ES-I3 (cell line): Measurements from ENCODE around the gene NKAIN2.

Experiments
- H3K36me3 ChIP-seq: 2 replicates; pipeline ENCODE4 v1.6.1; 2013; ENCODE audit warnings: mild to moderate bottlenecking, low read length, control low read depth, moderate library complexity; ENCODE audit not compliant: insufficient read depth
- H3K4me1 ChIP-seq: 2 replicates; pipeline ENCODE4 v1.6.1; 2013; ENCODE audit warnings: mild to moderate bottlenecking, control low read depth, low read length; ENCODE audit not compliant: insufficient read depth
- H3K9ac ChIP-seq: 2 replicates; pipeline ENCODE4 v1.6.1; 2013; ENCODE audit warnings: low read depth, mild to moderate bottlenecking, low read length, moderate library complexity
- H3K9me3 ChIP-seq: 2 replicates; pipeline ENCODE4 v1.6.1; 2013; ENCODE audit warnings: mild to moderate bottlenecking, low read length, moderate library complexity; ENCODE audit not compliant: control insufficient read depth, insufficient read depth

Gene NKAIN2

DNA sequence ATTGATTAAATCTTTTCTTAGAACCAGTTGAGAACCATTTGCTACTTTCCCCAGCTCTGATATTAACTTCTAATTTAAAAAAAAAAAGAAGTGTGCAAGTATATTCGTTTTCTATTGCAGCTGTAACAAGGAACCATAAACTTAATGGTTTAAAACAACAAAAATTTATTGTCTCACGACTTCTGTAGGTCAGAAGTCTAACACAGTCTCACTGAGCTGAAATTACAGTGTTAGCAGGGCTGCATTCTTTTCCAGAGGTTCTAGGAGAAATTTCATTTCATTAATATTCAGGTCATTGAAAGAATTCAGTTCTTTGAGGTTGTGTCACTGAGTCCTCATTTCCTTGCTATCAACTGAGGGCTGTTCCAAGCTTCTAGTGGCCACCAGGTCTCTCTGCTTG is 945.1 kb downstream of the NKAIN2 start:
- no peak overlapping the region for H3K9ac ChIP-seq
- no peaks in the 10 kb centered on the region for H3K9me3 ChIP-seq
- no peaks in the 10 kb centered on the region for H3K4me1 ChIP-seq
- no peaks in the 10 kb centered on the region for H3K36me3 ChIP-seq

DNA sequence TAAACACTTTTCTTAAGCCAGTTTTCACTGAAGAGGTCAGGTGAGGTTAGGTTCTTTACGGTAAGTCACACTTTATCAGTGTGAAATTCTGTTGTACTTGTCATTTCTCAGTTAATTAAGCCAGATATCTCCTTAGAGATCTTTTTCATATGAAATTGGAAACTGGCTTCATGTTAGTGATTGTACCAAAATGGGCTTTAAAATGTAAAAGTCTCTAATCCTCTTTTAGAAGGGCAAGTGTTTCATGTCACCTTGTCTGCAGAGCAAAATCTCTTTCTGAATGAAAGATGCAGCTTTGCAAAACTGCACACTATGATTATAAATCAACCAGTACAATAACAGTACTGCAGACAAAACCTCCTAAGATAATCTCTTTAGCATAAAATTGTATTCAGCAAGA is 949.3 kb downstream of the NKAIN2 start:
- no peak overlapping the region for H3K9ac ChIP-seq
- H3K4me1 ChIP-seq, result no peaks in the 10 kb centered on the region
- H3K9me3 ChIP-seq, result no peaks in the 10 kb centered on the region
- H3K36me3 ChIP-seq, result no peaks in the 10 kb centered on the region

DNA sequence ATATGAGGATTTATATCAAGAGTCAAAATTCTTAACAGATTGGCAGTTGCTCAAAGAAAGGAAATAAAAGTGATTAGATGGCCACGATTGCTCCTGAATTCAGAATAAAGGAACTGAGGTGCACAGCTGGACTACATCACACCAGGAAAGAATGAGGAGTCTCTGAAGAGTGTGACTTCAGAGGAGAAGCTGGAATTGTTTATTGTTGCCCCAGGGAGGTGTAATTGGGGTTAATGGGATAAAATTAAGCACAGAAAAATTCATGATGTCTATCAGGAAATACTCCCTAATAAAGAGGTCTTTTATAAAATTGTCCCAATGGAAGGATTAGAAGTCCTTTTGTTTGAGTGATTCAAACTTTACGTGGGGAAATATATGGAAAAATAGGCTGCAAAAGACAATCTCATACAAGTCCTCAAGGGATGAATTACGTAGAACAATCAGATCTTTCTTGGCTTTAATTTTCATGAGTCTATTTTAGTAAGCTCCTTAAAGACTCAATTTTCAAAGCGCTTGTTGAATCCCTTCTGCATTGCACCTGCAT is 950.0 kb downstream of the NKAIN2 start:
- H3K9me3 ChIP-seq, result no peaks in the 10 kb centered on the region
- H3K9ac ChIP-seq, result no peak overlapping the region
- no peaks in the 10 kb centered on the region for H3K4me1 ChIP-seq
- no peaks in the 10 kb centered on the region for H3K36me3 ChIP-seq

DNA sequence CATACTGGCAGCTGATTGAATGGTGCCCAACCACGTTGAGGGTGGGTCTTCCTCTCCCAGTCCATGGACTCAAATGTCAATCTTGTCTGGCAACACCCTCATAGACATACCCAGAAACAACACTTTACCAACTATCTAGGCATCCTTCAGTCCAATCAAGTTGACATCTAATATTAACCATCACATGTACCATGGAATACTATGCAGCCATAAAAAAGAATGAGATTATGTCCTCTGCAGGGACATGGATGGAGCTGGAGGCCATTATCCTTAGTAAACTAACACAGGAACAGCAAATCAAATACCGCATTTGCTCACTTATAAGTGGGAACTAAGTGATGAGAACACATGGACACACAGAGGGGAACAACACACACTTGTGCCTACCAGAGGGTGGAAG is 951.7 kb downstream of the NKAIN2 start:
- Histone ChIP-seq H3K9ac (no peak overlapping the region), H3K9me3 (no peaks in the 10 kb centered on the region), H3K4me1 (no peaks in the 10 kb centered on the region), H3K36me3 (no peaks in the 10 kb centered on the region)

GRCh38 chr6:124757560-124757959 is 953.9 kb downstream of the NKAIN2 start:
- H3K36me3 ChIP-seq, result no peaks in the 10 kb centered on the region
- H3K9ac ChIP-seq, result no peak overlapping the region
- H3K9me3 ChIP-seq, result no peaks in the 10 kb centered on the region
- H3K4me1 ChIP-seq, result no peaks in the 10 kb centered on the region

- Histone ChIP-seq H3K9me3 (no peaks in the 10 kb centered on the region), H3K36me3 (no peaks in the 10 kb centered on the region), H3K4me1 (no peaks in the 10 kb centered on the region)
Measured at GRCh38 chr6:124758663-124759062, 955.0 kb downstream of the NKAIN2 start.

DNA sequence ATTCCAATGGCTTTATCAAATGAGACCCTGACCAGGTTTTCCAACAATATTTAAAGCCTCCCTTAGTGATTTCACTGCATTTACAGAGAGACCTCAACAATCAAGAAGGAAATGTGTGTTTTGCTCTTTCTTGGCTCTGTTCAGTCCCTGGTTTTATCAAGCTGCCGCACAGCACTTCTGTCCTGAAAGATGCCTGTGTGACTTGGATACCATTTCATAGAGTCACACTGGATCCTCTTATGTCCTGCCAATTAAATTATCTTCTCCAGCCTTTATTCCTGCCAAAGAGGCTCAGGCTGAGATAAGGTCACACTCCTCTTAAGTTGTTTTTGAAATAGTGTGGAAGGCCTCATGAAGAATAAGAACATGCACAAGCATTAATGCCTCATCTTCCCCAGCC is 961.6 kb downstream of the NKAIN2 start:
- Histone ChIP-seq H3K9me3 (no peaks in the 10 kb centered on the region), H3K9ac (no peak overlapping the region), H3K36me3 (no peaks in the 10 kb centered on the region), H3K4me1 (no peaks in the 10 kb centered on the region)

More at GRCh38 chr6:124758663-124759062, 955.0 kb downstream of the NKAIN2 start:
- no peak overlapping the region for H3K9ac ChIP-seq

GRCh38 chr6:124768224-124768623 is 964.6 kb downstream of the NKAIN2 start:
- H3K9ac ChIP-seq, result no peak overlapping the region
- H3K9me3 ChIP-seq, result no peaks in the 10 kb centered on the region
- no peaks in the 10 kb centered on the region for H3K36me3 ChIP-seq
- no peaks in the 10 kb centered on the region for H3K4me1 ChIP-seq

DNA sequence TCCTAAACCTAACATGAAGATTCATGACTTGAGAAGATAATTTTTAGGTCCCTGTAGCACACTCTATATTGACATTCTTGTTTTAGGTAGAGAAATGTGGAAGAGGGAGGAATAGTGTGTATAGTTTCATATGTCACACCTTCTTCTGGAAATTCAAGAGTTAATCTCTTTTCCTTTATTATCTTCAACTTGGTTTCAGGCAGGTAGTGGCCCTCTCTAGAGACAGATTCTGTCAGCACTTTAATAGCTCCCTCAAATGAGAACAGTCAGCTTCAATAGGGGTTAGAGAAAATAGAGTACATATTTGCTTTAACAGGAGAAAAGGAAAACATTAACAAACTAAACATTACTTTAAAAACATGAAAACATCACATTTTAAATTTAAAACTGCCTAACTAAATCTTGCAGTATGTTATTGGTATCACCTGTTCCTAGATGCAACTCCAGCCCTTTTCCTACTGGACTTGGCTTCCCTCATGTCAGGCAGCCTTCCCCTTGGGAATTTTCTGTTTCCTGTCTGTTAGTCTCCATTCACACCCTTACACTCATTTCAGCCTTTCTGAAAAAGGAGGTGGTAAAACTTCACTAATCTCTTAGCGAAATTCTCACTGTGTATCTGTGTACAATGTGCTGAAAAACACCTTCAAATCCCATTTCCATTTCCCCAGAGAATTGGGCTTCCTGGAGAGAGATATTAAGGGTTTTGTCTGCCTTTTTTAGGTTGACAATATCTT is 966.3 kb downstream of the NKAIN2 start:
- H3K4me1 ChIP-seq, result no peaks in the 10 kb centered on the region
- no peaks in the 10 kb centered on the region for H3K9me3 ChIP-seq
- H3K36me3 ChIP-seq, result no peaks in the 10 kb centered on the region
- H3K9ac ChIP-seq, result no peak overlapping the region

- H3K9me3 ChIP-seq, result no peaks in the 10 kb centered on the region
- no peaks in the 10 kb centered on the region for H3K4me1 ChIP-seq
- H3K9ac ChIP-seq, result no peak overlapping the region
- no peaks in the 10 kb centered on the region for H3K36me3 ChIP-seq
Measured at GRCh38 chr6:124770784-124771183, 967.1 kb downstream of the NKAIN2 start.

GRCh38 chr6:124772733-124773319 is 969.2 kb downstream of the NKAIN2 start:
- H3K4me1 ChIP-seq, result no peaks in the 10 kb centered on the region
- H3K9me3 ChIP-seq, result no peaks in the 10 kb centered on the region
- H3K9ac ChIP-seq, result no peak overlapping the region
- H3K36me3 ChIP-seq, result no peaks in the 10 kb centered on the region

DNA sequence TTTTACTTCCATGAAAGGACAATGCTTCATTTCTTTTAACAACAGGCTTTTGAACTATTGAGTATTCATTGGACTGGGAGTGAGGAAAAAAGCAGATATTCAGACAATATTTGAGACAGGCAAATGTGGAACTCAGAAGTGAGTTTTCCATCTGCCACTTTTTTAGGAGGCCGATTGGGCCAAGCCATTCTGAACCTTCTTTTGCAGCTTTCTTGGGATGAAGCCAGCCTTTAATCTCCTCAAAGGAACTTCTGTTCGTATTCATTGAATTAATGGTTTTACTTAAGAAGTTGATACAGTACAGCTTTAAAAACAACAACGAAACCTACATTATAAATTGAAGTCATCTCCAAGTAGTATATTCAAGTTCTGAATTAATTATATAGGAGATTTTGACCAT is 971.5 kb downstream of the NKAIN2 start:
- Histone ChIP-seq H3K9me3 (no peaks in the 10 kb centered on the region), H3K36me3 (no peaks in the 10 kb centered on the region), H3K9ac (no peak overlapping the region), H3K4me1 (no peaks in the 10 kb centered on the region)

DNA sequence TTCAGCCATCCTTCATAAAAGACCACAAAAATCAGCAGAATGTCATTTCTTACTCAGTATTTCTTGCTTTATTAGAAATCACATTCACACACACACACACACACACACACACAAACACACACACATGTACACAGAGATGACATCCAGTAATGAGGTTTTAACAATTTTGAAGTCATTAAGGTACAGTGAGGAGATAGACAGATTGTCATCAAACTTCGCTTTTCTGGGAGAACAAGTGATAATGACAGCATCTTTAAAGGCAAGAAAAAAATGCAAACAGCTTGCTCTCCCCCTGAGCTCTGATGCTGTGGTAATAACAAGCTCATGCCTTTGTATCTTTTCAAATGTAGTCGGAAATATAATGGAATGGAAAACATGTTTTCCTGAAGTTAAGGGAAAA is 974.2 kb downstream of the NKAIN2 start:
- Histone ChIP-seq H3K9me3 (no peaks in the 10 kb centered on the region), H3K9ac (no peak overlapping the region), H3K36me3 (no peaks in the 10 kb centered on the region), H3K4me1 (no peaks in the 10 kb centered on the region)

DNA sequence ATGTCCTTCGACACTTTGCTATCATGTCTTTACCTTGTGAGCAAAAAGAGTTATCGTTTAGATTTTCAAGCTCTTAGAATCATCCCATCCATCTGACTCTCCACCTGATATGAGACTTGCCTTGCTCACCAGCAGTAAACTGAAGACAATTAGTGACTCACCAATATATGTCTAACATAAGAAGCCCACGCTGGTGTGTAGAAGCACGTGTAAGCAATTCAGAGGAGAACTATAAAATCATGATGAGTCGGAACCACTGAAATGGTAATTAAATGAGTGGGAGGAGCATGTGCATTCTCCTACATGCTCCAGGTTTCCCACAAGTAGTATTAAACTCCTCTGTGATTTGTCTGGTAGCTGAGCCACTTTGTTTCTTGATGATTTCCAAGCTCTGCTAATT is 977.0 kb downstream of the NKAIN2 start:
- Histone ChIP-seq H3K9ac (no peak overlapping the region), H3K9me3 (no peaks in the 10 kb centered on the region), H3K4me1 (no peaks in the 10 kb centered on the region), H3K36me3 (no peaks in the 10 kb centered on the region)

DNA sequence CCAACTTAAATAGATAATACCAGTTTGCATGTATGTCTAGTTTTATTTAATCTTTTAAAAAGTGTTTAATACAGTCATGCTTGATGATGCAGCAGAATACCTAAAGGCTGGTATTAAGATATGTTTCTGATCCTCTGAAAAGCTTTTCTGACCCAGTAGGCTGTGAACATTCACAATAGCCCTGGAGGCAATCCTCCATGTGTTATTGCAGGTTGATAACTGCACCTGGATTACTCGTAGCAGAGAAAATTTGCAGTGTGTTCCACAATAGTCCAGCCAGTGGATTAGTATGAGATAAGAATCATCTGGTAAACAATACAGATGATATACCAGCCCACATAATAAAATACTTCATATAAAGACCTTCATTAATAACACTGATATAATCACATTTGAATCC is 979.7 kb downstream of the NKAIN2 start:
- H3K9ac ChIP-seq, result no peak overlapping the region
- no peaks in the 10 kb centered on the region for H3K36me3 ChIP-seq
- no peaks in the 10 kb centered on the region for H3K9me3 ChIP-seq
- no peaks in the 10 kb centered on the region for H3K4me1 ChIP-seq
